Activated CD4-positive, alpha-beta T cell treated with anti-CD3 and anti-CD28 coated beads for 36 hours (primary cell): Measurements from ENCODE around the gene CELF2. TPM values are rescaled to one million over a fixed set of nuclear protein-coding genes. Genes with fewer than 3 reads are reported as not detected.
A peak's percentile ranks its signal among the peaks of the same experiment; 100 is the strongest.

ENCODE experiments used
- ATAC-seq: fragments of 200-7000 bp; cut with Tn5 transposase; one replicate; pipeline ENCODE4 v1.10.0; 2021; ENCODE audit warnings: mild to moderate bottlenecking, moderate library complexity
- CTCF ChIA-PET: fragments of 350-600 bp; sonication (Branson Sonifier 250); formaldehyde crosslinking; loops from one replicate; lab custom pipeline; 2021; ENCODE audit warnings: antibody characterized with exemption; lab: Charles Lee
- POLR2A ChIA-PET: fragments of 350-600 bp; sonication (Branson Sonifier 250); formaldehyde crosslinking; loops from one replicate; lab custom pipeline; 2021; ENCODE audit warnings: antibody characterized with exemption, inconsistent platforms; lab: Charles Lee
- DNase-seq: peaks from one replicate; pipeline ENCODE4 v3.0.0-alpha.2; 2020
- H3K27ac Mint-ChIP-seq: one replicate; pipeline ENCODE4 v1.8.0; 2021; ENCODE audit warnings: mixed read lengths
- H3K27me3 Mint-ChIP-seq: one replicate; pipeline ENCODE4 v1.8.0; 2021; ENCODE audit warnings: mixed read lengths
- H3K36me3 Mint-ChIP-seq: one replicate; pipeline ENCODE4 v1.8.0; 2021; ENCODE audit warnings: low read depth, mixed read lengths
- H3K4me1 Mint-ChIP-seq: one replicate; pipeline ENCODE4 v1.8.0; 2021; ENCODE audit warnings: mixed read lengths
- H3K4me3 Mint-ChIP-seq: one replicate; pipeline ENCODE4 v1.8.0; 2021; ENCODE audit warnings: mild to moderate bottlenecking, moderate library complexity, mixed read lengths
- H3K9me3 Mint-ChIP-seq: one replicate; pipeline ENCODE4 v1.8.0; 2021; ENCODE audit warnings: low read depth, mixed read lengths
- intact Hi-C, 2 experiments: fragments of 100-400 bp; cut with DNase I in 1 of 2; cut with micrococcal nuclease in 1 of 2; formaldehyde crosslinking; loops; one replicate each; pipeline versions ENCODE4 v1.14.2 to v1.15.1; 2022 to 2024; cut with DNase I, micrococcal nuclease
- total RNA-seq, 2 experiments: library from RNA; stranded (reverse); gene quantifications; one replicate each; pipeline ENCODE4 v1.2.3, GENCODE V29; 2021

CELF2 gene
- total RNA-seq, 2 experiments from 2014 or later = 102 to 119 TPM

DNA sequence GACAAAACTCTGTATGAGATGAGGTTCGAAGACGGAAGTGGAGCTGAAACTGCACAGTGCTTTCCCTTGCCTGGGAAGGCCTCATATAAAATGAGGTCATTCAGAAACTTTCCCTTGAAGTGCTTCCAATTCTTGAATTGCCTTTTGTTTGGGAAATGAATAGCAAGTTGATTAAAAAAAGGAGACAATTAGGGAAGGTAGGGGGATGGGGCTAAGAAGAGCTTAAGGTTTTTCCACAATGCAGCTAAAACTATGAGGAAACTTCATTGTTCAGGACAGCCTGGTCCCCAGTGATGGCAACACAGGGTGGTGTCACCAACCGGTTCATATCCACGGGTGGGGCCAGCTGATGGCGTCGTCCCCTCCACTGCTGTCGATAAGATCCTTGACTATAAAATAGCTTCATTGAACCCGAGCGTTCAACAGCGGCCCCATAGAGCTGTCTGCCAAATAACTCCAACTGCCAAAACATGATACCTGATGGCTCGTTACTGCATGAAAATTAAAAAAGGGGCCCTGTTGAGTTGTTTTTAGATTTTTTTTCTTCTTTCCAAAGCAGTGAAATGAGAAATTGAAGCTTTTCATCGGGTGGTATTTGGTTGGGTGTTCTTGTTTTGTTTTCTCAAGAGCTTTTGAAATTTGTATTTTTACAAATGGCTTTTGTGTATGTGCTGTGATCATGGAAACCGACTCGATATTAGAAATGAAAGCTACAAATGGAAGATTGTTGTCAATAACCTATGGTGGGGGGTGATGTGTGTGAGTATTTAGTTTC, 2.8 kb upstream of the CELF2 start:
- ChIA-PET POLR2A (no interaction called here), CTCF (interaction anchor here (0.6 to 1.0 kb wide), 4 partner anchors 18 to 220 kb away, joined by 3 to 4 read pairs (median 3); no protein-coding TSS in a partner anchor)
- DNase-seq = no peak
- Mint-ChIP-seq H3K36me3 (no peaks in the 10 kb centered on the region), H3K27me3 (peaks cover 61% of the 10 kb centered on the region), H3K27ac (no peak overlapping the region), H3K4me1 (peaks cover 34% of the 10 kb centered on the region), H3K9me3 (no peaks in the 10 kb centered on the region), H3K4me3 (no peak overlapping the region)
- intact Hi-C loops = loop anchor here (5.0 kb wide), 4 partner anchors 132 to 257 kb away; no protein-coding TSS in a partner anchor
- no peak for ATAC-seq

DNA sequence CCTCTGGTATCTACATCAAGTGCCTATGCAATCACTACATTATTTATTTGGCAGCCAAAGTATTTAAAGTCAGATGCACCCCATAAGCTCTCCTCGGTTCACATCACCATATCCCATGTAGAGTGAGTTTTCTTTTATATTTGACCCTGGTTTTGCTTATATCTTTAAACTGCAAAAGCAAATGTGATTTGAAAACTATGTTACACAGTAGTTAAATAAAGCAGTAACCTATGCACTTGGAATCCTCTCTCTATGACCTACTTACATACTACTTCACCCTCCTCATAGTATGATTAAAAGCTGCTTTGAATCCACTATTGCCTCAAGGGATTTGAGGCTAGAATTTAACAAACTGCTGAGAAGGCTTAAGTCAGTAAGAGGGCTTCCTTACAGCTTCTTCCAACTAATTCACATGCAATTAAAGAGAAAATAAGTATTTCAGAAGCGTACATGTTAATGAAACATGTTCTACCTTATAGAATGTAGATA, 2.2 kb upstream of the CELF2 start:
- Mint-ChIP-seq H3K9me3 (no peaks in the 10 kb centered on the region), H3K27ac (no peak overlapping the region), H3K27me3 (peaks cover 62% of the 10 kb centered on the region), H3K4me1 (peaks cover 31% of the 10 kb centered on the region), H3K4me3 (no peak overlapping the region), H3K36me3 (no peaks in the 10 kb centered on the region)
- intact Hi-C loops = loop anchor here (5.0 kb wide), 4 partner anchors 132 to 257 kb away; no protein-coding TSS in a partner anchor
- POLR2A ChIA-PET = no interaction called here
- CTCF ChIA-PET = interaction anchor here (0.7 to 1.4 kb wide), 4 partner anchors 19 to 220 kb away, joined by 3 to 4 read pairs (median 3); no protein-coding TSS in a partner anchor
- DNase-seq (no peak), ATAC-seq (no peak)

DNA sequence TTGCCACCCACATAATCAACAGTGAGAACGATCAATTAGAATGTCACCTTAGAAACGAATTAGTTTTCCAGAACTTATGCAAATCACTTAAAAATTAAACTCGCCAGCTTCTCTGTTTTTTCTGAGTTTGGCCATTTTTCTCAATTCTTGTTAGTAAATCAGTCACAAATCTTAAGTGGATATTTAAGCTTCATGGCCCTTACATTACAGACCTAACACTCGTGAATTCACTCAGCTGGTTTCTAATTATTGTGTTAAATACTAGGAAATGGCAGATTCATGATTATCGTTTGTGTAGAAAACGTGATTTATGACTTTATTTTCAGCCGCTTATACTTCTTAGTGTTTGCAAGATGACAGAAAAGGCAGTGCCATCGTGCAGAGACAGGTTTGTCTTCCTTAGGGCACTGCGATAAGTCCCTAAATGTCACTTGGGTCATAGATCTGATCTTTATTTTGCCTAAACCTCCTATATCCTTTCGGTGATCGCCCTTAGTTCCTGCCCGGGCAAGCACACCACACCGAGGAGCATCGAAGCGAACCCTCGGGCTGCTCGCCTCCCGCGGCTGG, 587 bp upstream of the CELF2 start:
- H3K27me3 Mint-ChIP-seq = peaks cover 59% of the 10 kb centered on the region
- no peaks in the 10 kb centered on the region for H3K36me3 Mint-ChIP-seq
- peak overlapping the region; percentile 44 for H3K27ac Mint-ChIP-seq
- no peak for ATAC-seq
- H3K4me1 Mint-ChIP-seq = peaks cover 27% of the 10 kb centered on the region
- H3K4me3 Mint-ChIP-seq = peak overlapping the region; percentile 65
- CTCF ChIA-PET = interaction anchor here (0.6 to 1.4 kb wide), 6 partner anchors 10 to 593 kb away, joined by 3 read pairs; no protein-coding TSS in a partner anchor
- DNase-seq = no peak
- POLR2A ChIA-PET = no interaction called here
- intact Hi-C loops = loop anchor here (5.0 kb wide), 4 partner anchors 130 to 255 kb away; no protein-coding TSS in a partner anchor
- H3K9me3 Mint-ChIP-seq = no peaks in the 10 kb centered on the region

DNA sequence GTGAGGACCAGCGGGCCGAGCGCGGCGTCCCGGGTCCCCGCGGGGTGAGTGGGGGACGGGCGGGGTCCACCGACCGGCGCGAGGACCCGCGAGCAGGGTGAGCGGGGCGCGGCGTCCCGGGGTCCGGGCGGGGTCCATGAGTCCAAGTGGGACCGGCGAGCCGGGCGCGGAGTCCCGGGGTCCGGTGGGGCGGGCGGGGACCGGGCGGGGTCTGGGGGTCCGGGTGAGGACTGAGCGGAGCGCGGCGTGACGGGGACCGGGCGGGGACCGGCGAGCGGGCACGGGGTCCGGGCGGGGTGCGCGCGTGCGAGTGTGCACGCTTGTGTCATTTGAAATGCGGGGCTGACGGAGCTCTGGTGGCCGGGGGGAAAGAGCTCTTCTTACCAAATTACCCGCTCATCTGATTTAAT, 765 bp downstream of the CELF2 start:
- Mint-ChIP-seq H3K27ac (peak overlapping the region; percentile 77), H3K4me3 (peak overlapping the region; percentile 80), H3K4me1 (peaks cover 19% of the 10 kb centered on the region), H3K9me3 (no peaks in the 10 kb centered on the region), H3K27me3 (peaks cover 52% of the 10 kb centered on the region), H3K36me3 (no peaks in the 10 kb centered on the region)
- CTCF ChIA-PET = no interaction called here
- POLR2A ChIA-PET = interaction anchor here (0.5 kb wide), 1 partner anchor 217 kb away, joined by 7 read pairs; no protein-coding TSS in a partner anchor
- intact Hi-C loops = loop anchor here (5.0 kb wide), 4 partner anchors 129 to 254 kb away; no protein-coding TSS in a partner anchor
- ATAC-seq (peak; percentile 42), DNase-seq (peak; percentile 58)

DNA sequence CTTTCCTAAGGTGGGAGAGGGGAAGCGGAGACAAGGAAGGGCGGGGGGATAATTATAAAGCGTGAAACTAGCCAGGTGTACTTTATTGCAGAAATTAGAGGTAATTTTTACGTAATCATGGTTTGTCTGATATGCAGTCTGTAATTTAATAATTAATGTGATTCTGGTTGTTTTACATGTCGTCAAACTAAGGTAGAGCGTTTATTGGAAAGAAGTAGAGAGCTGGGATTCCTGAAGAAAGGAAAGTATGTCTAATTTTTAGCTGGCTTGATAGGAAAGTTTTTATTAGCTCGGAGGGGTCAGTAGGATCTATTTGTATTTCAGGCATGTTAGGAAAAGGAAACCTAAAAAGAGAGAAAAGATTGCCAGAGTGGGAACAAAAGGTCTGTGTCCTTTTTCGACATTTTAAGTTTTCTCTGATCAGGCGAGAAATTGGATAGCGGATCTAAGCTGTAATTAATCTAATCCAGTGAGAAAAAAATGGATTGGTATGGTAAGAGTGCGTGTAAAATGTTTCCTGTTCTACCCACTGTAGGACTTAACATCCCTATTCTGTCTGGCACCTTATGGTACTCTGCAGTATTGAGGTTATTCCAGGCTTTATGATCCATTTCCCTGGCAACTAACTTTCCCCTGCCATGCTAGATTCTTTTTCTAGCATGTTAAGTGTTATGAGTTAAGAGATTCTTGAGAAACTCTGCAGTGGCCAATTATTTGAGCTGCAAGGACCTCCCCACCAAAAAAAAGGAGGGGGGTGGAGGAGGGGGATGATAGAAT, 1.4 kb downstream of the CELF2 start:
- CTCF ChIA-PET = no interaction called here
- ATAC-seq = no peak
- intact Hi-C loops = loop anchor here (5.0 kb wide), 4 partner anchors 128 to 253 kb away; no protein-coding TSS in a partner anchor
- peaks cover 50% of the 10 kb centered on the region for H3K27me3 Mint-ChIP-seq
- POLR2A ChIA-PET = interaction anchor here (0.5 to 0.6 kb wide), 2 partner anchors 106 to 216 kb away, joined by 5 to 7 read pairs; no protein-coding TSS in a partner anchor
- H3K4me1 Mint-ChIP-seq = peaks cover 19% of the 10 kb centered on the region
- peak overlapping the region; percentile 77 for H3K27ac Mint-ChIP-seq
- H3K36me3 Mint-ChIP-seq = no peaks in the 10 kb centered on the region
- no peaks in the 10 kb centered on the region for H3K9me3 Mint-ChIP-seq
- peak overlapping the region; percentile 80 for H3K4me3 Mint-ChIP-seq
- no peak for DNase-seq

GRCh38 chr10:11019724-11020547, 2.3 kb downstream of the CELF2 start:
- peaks cover 46% of the 10 kb centered on the region for H3K27me3 Mint-ChIP-seq
- peaks cover 19% of the 10 kb centered on the region for H3K4me1 Mint-ChIP-seq
- ChIA-PET POLR2A (interaction anchor here (0.6 kb wide), 1 partner anchor 106 kb away, joined by 5 read pairs; no protein-coding TSS in a partner anchor), CTCF (interaction anchor here (1.1 kb wide), 1 partner anchor 103 kb away, joined by 3 read pairs; no protein-coding TSS in a partner anchor)
- DNase-seq = no peak
- intact Hi-C loops = loop anchor here (5.0 kb wide), 4 partner anchors 127 to 252 kb away; no protein-coding TSS in a partner anchor
- H3K27ac Mint-ChIP-seq = no peak overlapping the region
- H3K36me3 Mint-ChIP-seq = no peaks in the 10 kb centered on the region
- H3K9me3 Mint-ChIP-seq = no peaks in the 10 kb centered on the region
- H3K4me3 Mint-ChIP-seq = peak overlapping the region; percentile 80
- ATAC-seq = no peak

GRCh38 chr10:11020548-11020942, 2.9 kb downstream of the CELF2 start:
- Mint-ChIP-seq H3K27ac (no peak overlapping the region), H3K27me3 (peaks cover 42% of the 10 kb centered on the region), H3K4me3 (no peak overlapping the region), H3K9me3 (no peaks in the 10 kb centered on the region), H3K36me3 (no peaks in the 10 kb centered on the region), H3K4me1 (peaks cover 19% of the 10 kb centered on the region)
- no peak for ATAC-seq
- ChIA-PET POLR2A (no interaction called here), CTCF (interaction anchor here (0.8 to 1.1 kb wide), 2 partner anchors 15 to 102 kb away, joined by 3 read pairs; no protein-coding TSS in a partner anchor)
- intact Hi-C loops = no loop called here
- DNase-seq = no peak

GRCh38 chr10:11022213-11022612, 4.5 kb downstream of the CELF2 start:
- ChIA-PET CTCF (no interaction called here), POLR2A (no interaction called here)

DNA sequence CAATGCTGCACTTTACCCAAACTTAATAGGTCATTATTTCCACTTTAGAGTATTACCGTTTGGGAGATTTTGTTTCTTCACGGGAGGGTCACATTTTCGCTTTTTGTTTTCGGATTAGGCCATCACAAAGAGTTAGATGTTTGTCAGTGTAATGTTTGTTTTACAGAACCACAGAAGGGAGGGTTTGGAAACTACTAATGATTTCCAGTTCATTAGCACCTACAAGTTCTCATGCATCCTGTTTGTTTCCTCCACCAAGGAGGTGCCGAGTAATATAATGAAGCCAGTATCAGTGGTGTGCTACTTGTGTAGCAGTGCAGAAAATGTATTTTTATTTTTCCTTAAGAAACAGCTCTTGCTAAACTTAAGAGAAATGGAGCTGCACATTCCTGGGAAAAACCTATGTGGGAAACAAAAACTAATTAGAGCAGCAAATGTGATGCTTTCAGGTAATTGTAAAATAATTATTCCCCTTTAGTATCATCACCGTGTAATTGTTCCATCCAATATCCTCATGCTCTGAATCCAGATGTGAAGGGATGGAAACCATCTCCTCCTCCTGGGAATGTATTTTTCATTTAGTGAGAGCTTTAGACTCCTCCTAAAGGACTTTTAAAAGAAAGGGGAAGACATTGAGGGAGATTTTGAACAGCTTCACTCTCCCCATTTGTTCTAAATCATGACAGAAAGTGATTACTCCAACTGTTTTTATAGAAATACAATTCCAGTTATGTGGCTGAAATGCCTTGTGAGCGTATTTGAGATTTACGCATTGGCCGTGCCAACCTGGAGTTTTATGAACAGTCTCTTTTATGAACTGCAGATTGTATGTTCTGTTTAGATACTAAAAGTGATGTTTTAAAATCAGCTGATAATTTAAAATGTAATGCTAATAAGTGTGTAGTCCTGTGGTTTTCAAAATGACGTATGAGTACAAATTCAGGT, 5.6 kb downstream of the CELF2 start:
- ATAC-seq (peak; percentile 23), DNase-seq (no peak)
- intact Hi-C loops = no loop called here
- Mint-ChIP-seq H3K27me3 (peaks cover 31% of the 10 kb centered on the region), H3K4me1 (peaks cover 14% of the 10 kb centered on the region), H3K27ac (no peak overlapping the region), H3K9me3 (no peaks in the 10 kb centered on the region), H3K36me3 (no peaks in the 10 kb centered on the region), H3K4me3 (no peak overlapping the region)
- ChIA-PET CTCF (no interaction called here), POLR2A (no interaction called here)

More at GRCh38 chr10:11022213-11022612, 4.5 kb downstream of the CELF2 start:
- H3K36me3 Mint-ChIP-seq = no peaks in the 10 kb centered on the region
- DNase-seq = no peak
- H3K4me1 Mint-ChIP-seq = peaks cover 16% of the 10 kb centered on the region
- ATAC-seq = no peak
- H3K9me3 Mint-ChIP-seq = no peaks in the 10 kb centered on the region
- no peak overlapping the region for H3K27ac Mint-ChIP-seq
- H3K4me3 Mint-ChIP-seq = no peak overlapping the region
- intact Hi-C loops = no loop called here
- H3K27me3 Mint-ChIP-seq = peaks cover 33% of the 10 kb centered on the region
